Common myeloid progenitor, CD34-positive (primary cell): ENCODE measurements around the gene SUPV3L1.

ENCODE experiments used
- CTCF ChIA-PET: fragments of 350-600 bp; sonication (Branson Sonifier 250); formaldehyde crosslinking; loops from one replicate; lab custom pipeline; 2021; ENCODE audit warnings: antibody characterized with exemption; lab: Charles Lee
- POLR2A ChIA-PET: fragments of 350-600 bp; sonication (Branson Sonifier 250); formaldehyde crosslinking; loops from one replicate; lab custom pipeline; 2021; ENCODE audit warnings: antibody characterized with exemption; lab: Charles Lee
- DNase-seq, 3 donors: peaks; one replicate each; pipeline versions ENCODE4 v3.0.0 to v3.0.0-alpha.2; 2013
- H3K27ac ChIP-seq, 2 experiments: 1 replicate in 1 of 2; 2 replicates in 1 of 2; pipeline ENCODE4 v1.7.0; 2013; ENCODE audit warnings: inconsistent platforms in 2 of 2, low read length in 2 of 2, mild to moderate bottlenecking in 2 of 2, low read depth in 1 of 2, moderate library complexity in 1 of 2; ENCODE audit not compliant: severe bottlenecking in 2 of 2, insufficient read depth in 1 of 2, poor library complexity in 1 of 2
- H3K27me3 ChIP-seq, 5 experiments: replicated peaks in 2 of 5; 1 replicate in 3 of 5; 2 replicates in 2 of 5; pipeline versions ENCODE4 v1.6.1 to v1.7.0; 2013; ENCODE audit warnings: low read length in 4 of 5, mild to moderate bottlenecking in 2 of 5, moderate library complexity in 2 of 5, inconsistent platforms in 1 of 5; ENCODE audit not compliant: insufficient read depth in 5 of 5, control insufficient read depth in 4 of 5
- H3K36me3 ChIP-seq, 4 experiments: 1 replicate in 2 of 4; 2 replicates in 2 of 4; pipeline versions ENCODE4 v1.6.1 to v1.7.0; 2013; ENCODE audit warnings: low read length in 3 of 4, control low read depth in 1 of 4, mild to moderate bottlenecking in 1 of 4; ENCODE audit not compliant: control insufficient read depth in 4 of 4, insufficient read depth in 4 of 4
- H3K4me1 ChIP-seq, 4 experiments: 1 replicate in 3 of 4; 2 replicates in 1 of 4; pipeline versions ENCODE4 v1.6.1 to v1.7.1; 2013; ENCODE audit warnings: low read length in 3 of 4, mild to moderate bottlenecking in 3 of 4, control low read depth in 1 of 4, inconsistent platforms in 1 of 4, moderate library complexity in 1 of 4; ENCODE audit not compliant: control insufficient read depth in 4 of 4, insufficient read depth in 4 of 4; ENCODE audit errors: control extremely low read depth in 1 of 4
- H3K4me3 ChIP-seq, 7 experiments: 1 replicate in 4 of 7; 2 replicates in 3 of 7; pipeline versions ENCODE4 v1.5.1 to v1.7.0; 2013; ENCODE audit warnings: mild to moderate bottlenecking in 7 of 7, low read length in 6 of 7, moderate library complexity in 6 of 7, inconsistent platforms in 2 of 7, low read depth in 2 of 7, control low read depth in 1 of 7; ENCODE audit not compliant: insufficient read depth in 4 of 7, control insufficient read depth in 1 of 7; ENCODE audit errors: extremely low read depth in 1 of 7
- H3K9me3 ChIP-seq, 5 experiments: 1 replicate in 4 of 5; 2 replicates in 1 of 5; pipeline versions ENCODE4 v1.6.1 to v1.7.1; 2013; ENCODE audit warnings: low read length in 4 of 5, mild to moderate bottlenecking in 2 of 5, inconsistent platforms in 1 of 5, low read depth in 1 of 5, moderate library complexity in 1 of 5; ENCODE audit not compliant: control insufficient read depth in 4 of 5, insufficient read depth in 2 of 5; ENCODE audit errors: control extremely low read depth in 1 of 5
- WGBS: methylation state at CpG from one replicate; pipeline ENCODE4 v1.1.5; 2013; ENCODE audit not compliant: insufficient coverage; 5-methylcytosine and 5-hydroxymethylcytosine counted together

SUPV3L1 gene

GRCh38 chr10:69145864-69146263 is 34.2 kb upstream of the SUPV3L1 start:
- 93% methylated on average over 8 of the region's 8 CpGs for WGBS

GRCh38 chr10:69146759-69147158 is 33.3 kb upstream of the SUPV3L1 start:
- H3K9me3 ChIP-seq, result no peaks in the 10 kb centered on the region
- H3K4me3 ChIP-seq, result peak overlapping the region in 1 of 7 experiments; percentile 30
- H3K27ac ChIP-seq, result peak overlapping the region in 1 of 2 experiments; percentile 22
- whole genome bisulfite sequencing, result no CpG with 5 or more reads among the region's 2 CpGs
- DNase-seq, result peak; percentile 11 to 79 (median 64)
- H3K36me3 ChIP-seq, result peaks cover 0 to 4% (median under 1%) of the 10 kb centered on the region in 4 experiments
- H3K4me1 ChIP-seq, result peaks cover 3 to 20% (median 14%) of the 10 kb centered on the region in 4 experiments
- ChIA-PET CTCF (interaction anchor here (0.8 kb wide), 1 partner anchor 31 kb away, joined by 3 read pairs; no protein-coding TSS in a partner anchor), POLR2A (no interaction called here)
- no peaks in the 10 kb centered on the region for H3K27me3 ChIP-seq

More at GRCh38 chr10:69145864-69146263, 34.2 kb upstream of the SUPV3L1 start:
- H3K36me3 ChIP-seq, result peaks cover 0 to 4% (median 3%) of the 10 kb centered on the region in 4 experiments
- H3K4me1 ChIP-seq, result peaks cover 3 to 20% (median 14%) of the 10 kb centered on the region in 4 experiments
- ChIA-PET POLR2A (no interaction called here), CTCF (no interaction called here)
- no peak overlapping the region for H3K4me3 ChIP-seq
- DNase-seq, result no peak
- no peaks in the 10 kb centered on the region for H3K9me3 ChIP-seq
- no peaks in the 10 kb centered on the region for H3K27me3 ChIP-seq
- no peak overlapping the region for H3K27ac ChIP-seq

GRCh38 chr10:69151984-69152383 is 28.1 kb upstream of the SUPV3L1 start:
- ChIA-PET POLR2A (no interaction called here), CTCF (no interaction called here)
- H3K36me3 ChIP-seq, result peaks cover 0 to 8% (median 0%) of the 10 kb centered on the region in 4 experiments
- WGBS, result no CpG with 5 or more reads among the region's 3 CpGs
- peaks cover 0 to 9% (median 6%) of the 10 kb centered on the region in 4 experiments for H3K4me1 ChIP-seq
- peak in 1 of 3 donors; percentile 25 for DNase-seq
- H3K27ac ChIP-seq, result no peak overlapping the region
- H3K4me3 ChIP-seq, result no peak overlapping the region
- no peaks in the 10 kb centered on the region for H3K27me3 ChIP-seq
- no peaks in the 10 kb centered on the region for H3K9me3 ChIP-seq

- Histone ChIP-seq H3K4me3 (no peak overlapping the region), H3K27me3 (no peaks in the 10 kb centered on the region), H3K9me3 (no peaks in the 10 kb centered on the region), H3K4me1 (no peaks in the 10 kb centered on the region), H3K36me3 (peaks cover 4 to 20% (median 10%) of the 10 kb centered on the region in 4 experiments), H3K27ac (no peak overlapping the region)
- 91% methylated on average over 2 of the region's 6 CpGs for WGBS
- no peak for DNase-seq
- ChIA-PET CTCF (interaction anchor here (0.6 to 0.8 kb wide), 3 partner anchors 21 to 253 kb away, joined by 3 to 4 read pairs (median 3); no protein-coding TSS in a partner anchor), POLR2A (interaction anchor here (0.7 kb wide), 1 partner anchor 27 kb away, joined by 3 read pairs; the partner anchor contains the start of gene SUPV3L1)
Measured at GRCh38 chr10:69153227-69153626, 26.8 kb upstream of the SUPV3L1 start.

- Histone ChIP-seq H3K27me3 (no peaks in the 10 kb centered on the region), H3K4me1 (no peaks in the 10 kb centered on the region), H3K36me3 (peaks cover 23 to 56% (median 41%) of the 10 kb centered on the region in 4 experiments), H3K9me3 (no peaks in the 10 kb centered on the region), H3K4me3 (no peak overlapping the region), H3K27ac (no peak overlapping the region)
- no CpG with 5 or more reads among the region's 2 CpGs for WGBS
- ChIA-PET POLR2A (no interaction called here), CTCF (interaction anchor here (1.6 kb wide), 1 partner anchor 10 kb away, joined by 3 read pairs; no protein-coding TSS in a partner anchor)
- DNase-seq, result no peak
Measured at GRCh38 chr10:69160809-69161241, 19.2 kb upstream of the SUPV3L1 start.

- H3K9me3 ChIP-seq, result no peaks in the 10 kb centered on the region
- ChIA-PET POLR2A (no interaction called here), CTCF (no interaction called here)
- H3K36me3 ChIP-seq, result peaks cover 16 to 54% (median 34%) of the 10 kb centered on the region in 4 experiments
- H3K4me1 ChIP-seq, result no peaks in the 10 kb centered on the region
- H3K27ac ChIP-seq, result no peak overlapping the region
- no peaks in the 10 kb centered on the region for H3K27me3 ChIP-seq
- 100% methylated on average over 2 of the region's 4 CpGs for WGBS
- H3K4me3 ChIP-seq, result no peak overlapping the region
- no peak for DNase-seq
Measured at GRCh38 chr10:69168493-69168892, 11.5 kb upstream of the SUPV3L1 start.

GRCh38 chr10:69172241-69172982 is 7.6 kb upstream of the SUPV3L1 start:
- DNase-seq, result no peak
- Histone ChIP-seq H3K4me1 (peaks cover 0 to 3% (median 0%) of the 10 kb centered on the region in 4 experiments), H3K27ac (no peak overlapping the region), H3K4me3 (no peak overlapping the region), H3K27me3 (no peaks in the 10 kb centered on the region), H3K36me3 (peaks cover 12 to 39% (median 25%) of the 10 kb centered on the region in 4 experiments), H3K9me3 (no peaks in the 10 kb centered on the region)
- WGBS, result no CpG with 5 or more reads among the region's 3 CpGs
- CTCF ChIA-PET, result interaction anchor here (1.1 to 1.5 kb wide), 4 partner anchors 10 to 220 kb away, joined by 3 to 5 read pairs (median 4); no protein-coding TSS in a partner anchor
- POLR2A ChIA-PET, result no interaction called here
